Activated CD8-positive, alpha-beta T cell treated with anti-CD3 and anti-CD28 coated beads for 36 hours (primary cell): Measurements from ENCODE around the gene PYURF. TPM values are rescaled to one million over a fixed set of nuclear protein-coding genes. Genes with fewer than 3 reads are reported as not detected.
A peak's percentile ranks its signal among the peaks of the same experiment; 100 is the strongest.

Experiments
- ATAC-seq: fragments of 200-7000 bp; cut with Tn5 transposase; one replicate; pipeline ENCODE4 v1.10.0; 2021; ENCODE audit warnings: mild to moderate bottlenecking, moderate library complexity
- CTCF ChIA-PET: fragments of 350-600 bp; sonication (Branson Sonifier 250); formaldehyde crosslinking; loops from one replicate; lab custom pipeline; 2021; ENCODE audit warnings: antibody characterized with exemption; lab: Charles Lee
- POLR2A ChIA-PET: fragments of 350-600 bp; sonication (Branson Sonifier 250); formaldehyde crosslinking; loops from one replicate; lab custom pipeline; 2021; ENCODE audit warnings: antibody characterized with exemption; lab: Charles Lee
- DNase-seq: peaks from one replicate; pipeline ENCODE4 v3.0.0-alpha.2; 2020
- H3K27ac Mint-ChIP-seq: one replicate; pipeline ENCODE4 v1.8.0; 2021; ENCODE audit warnings: mild to moderate bottlenecking, mixed read lengths
- H3K27me3 Mint-ChIP-seq: one replicate; pipeline ENCODE4 v1.8.0; 2021; ENCODE audit warnings: mixed read lengths
- H3K36me3 Mint-ChIP-seq: one replicate; pipeline ENCODE4 v1.8.0; 2021; ENCODE audit warnings: low read depth, mixed read lengths
- H3K4me1 Mint-ChIP-seq: one replicate; pipeline ENCODE4 v1.8.0; 2021; ENCODE audit warnings: low read depth, mixed read lengths
- H3K4me3 Mint-ChIP-seq: one replicate; pipeline ENCODE4 v1.8.0; 2021; ENCODE audit warnings: mild to moderate bottlenecking, moderate library complexity, mixed read lengths
- H3K9me3 Mint-ChIP-seq: one replicate; pipeline ENCODE4 v1.8.0; 2021; ENCODE audit warnings: mixed read lengths
- CTCF ChIP-seq: fragments of 200-600 bp; IDR thresholded peaks from one replicate; pipeline ENCODE4 v1.8.0; 2022; ENCODE audit warnings: antibody characterized with exemption, mild to moderate bottlenecking
- intact Hi-C: fragments of 100-400 bp; cut with micrococcal nuclease; formaldehyde crosslinking; loops from one replicate; pipeline ENCODE4 v1.10.0; 2022
- total RNA-seq, 2 experiments: library from RNA; stranded (reverse); gene quantifications; one replicate each; pipeline ENCODE4 v1.2.3, GENCODE V29; 2021

The PYURF gene
- total RNA-seq, 2 experiments from 2014 or later, result 47.4 to 50.7 TPM

GRCh38 chr4:88524171-88524570, 595 bp upstream of the PYURF start:
- intact Hi-C loops, result loop anchor here (10.0 kb wide), 1 partner anchor 271 kb away; no protein-coding TSS in a partner anchor
- DNase-seq (no peak), ATAC-seq (no peak)
- H3K27ac Mint-ChIP-seq, result peak overlapping the region; percentile 75
- ChIA-PET CTCF (interaction anchor here (1.4 to 6.9 kb wide), 5 partner anchors 7 to 500 kb away, joined by 7 to 58 read pairs (median 8); no protein-coding TSS in a partner anchor), POLR2A (interaction anchor here (0.7 kb wide), 1 partner anchor 273 kb away, joined by 3 read pairs; no protein-coding TSS in a partner anchor)
- peak overlapping the region; percentile 90 for H3K4me3 Mint-ChIP-seq
- H3K27me3 Mint-ChIP-seq, result no peaks in the 10 kb centered on the region
- no peak for TF ChIP-seq CTCF
- peaks cover 35% of the 10 kb centered on the region for H3K4me1 Mint-ChIP-seq
- H3K36me3 Mint-ChIP-seq, result peaks cover 10% of the 10 kb centered on the region
- no peaks in the 10 kb centered on the region for H3K9me3 Mint-ChIP-seq

GRCh38 chr4:88522702-88523324, 763 bp downstream of the PYURF start:
- POLR2A ChIA-PET, result interaction anchor here (0.7 kb wide), 1 partner anchor 518 kb away, joined by 3 read pairs; no protein-coding TSS in a partner anchor
- ATAC-seq, result peak; percentile 19

GRCh38 chr4:88518911-88519310, 4.7 kb downstream of the PYURF start:
- H3K27me3 Mint-ChIP-seq, result no peaks in the 10 kb centered on the region
- ChIA-PET CTCF (interaction anchor here (0.7 to 10.7 kb wide), 5 partner anchors 18 to 505 kb away, joined by 3 to 168 read pairs (median 5); no protein-coding TSS in a partner anchor), POLR2A (interaction anchor here (0.9 kb wide), 1 partner anchor 489 kb away, joined by 3 read pairs; no protein-coding TSS in a partner anchor)
- DNase-seq, result no peak
- no peak overlapping the region for H3K4me3 Mint-ChIP-seq
- no peak for ATAC-seq
- no peaks in the 10 kb centered on the region for H3K9me3 Mint-ChIP-seq
- TF ChIP-seq CTCF, result no peak
- H3K4me1 Mint-ChIP-seq, result peaks cover 18% of the 10 kb centered on the region
- intact Hi-C loops, result loop anchor here (5.0 kb wide), 1 partner anchor 137 kb away; no protein-coding TSS in a partner anchor
- H3K27ac Mint-ChIP-seq, result no peak overlapping the region
- peaks cover 10% of the 10 kb centered on the region for H3K36me3 Mint-ChIP-seq

More at GRCh38 chr4:88522702-88523324, 763 bp downstream of the PYURF start:
- DNase-seq, result peak; percentile 68
- Mint-ChIP-seq H3K9me3 (no peaks in the 10 kb centered on the region), H3K36me3 (peaks cover 10% of the 10 kb centered on the region), H3K4me1 (peaks cover 35% of the 10 kb centered on the region), H3K27me3 (no peaks in the 10 kb centered on the region), H3K4me3 (peak overlapping the region; percentile 90), H3K27ac (peak overlapping the region; percentile 89)
- intact Hi-C loops, result loop anchor here (10.0 kb wide), 1 partner anchor 272 kb away; no protein-coding TSS in a partner anchor
- CTCF ChIA-PET, result interaction anchor here (0.7 to 6.9 kb wide), 2 partner anchors 18 to 304 kb away, joined by 5 to 58 read pairs; no protein-coding TSS in a partner anchor
- no peak for TF ChIP-seq CTCF

- H3K4me1 Mint-ChIP-seq, result peaks cover 18% of the 10 kb centered on the region
- no peak overlapping the region for H3K27ac Mint-ChIP-seq
- H3K9me3 Mint-ChIP-seq, result no peaks in the 10 kb centered on the region
- intact Hi-C loops, result loop anchor here (5.0 kb wide), 1 partner anchor 136 kb away; no protein-coding TSS in a partner anchor
- ATAC-seq (no peak), DNase-seq (no peak)
- H3K27me3 Mint-ChIP-seq, result no peaks in the 10 kb centered on the region
- H3K4me3 Mint-ChIP-seq, result no peak overlapping the region
- ChIA-PET POLR2A (no interaction called here), CTCF (interaction anchor here (1.0 to 10.7 kb wide), 6 partner anchors 7 to 506 kb away, joined by 3 to 168 read pairs (median 22); no protein-coding TSS in a partner anchor)
- TF ChIP-seq CTCF, result no peak
- peaks cover 10% of the 10 kb centered on the region for H3K36me3 Mint-ChIP-seq
Observed at GRCh38 chr4:88517825-88518224, 5.8 kb downstream of the PYURF start.
